Measurements from ENCODE around the gene MTHFD1L.
A peak's percentile ranks its signal among the peaks of the same experiment; 100 is the strongest.

MTHFD1L gene

DNA sequence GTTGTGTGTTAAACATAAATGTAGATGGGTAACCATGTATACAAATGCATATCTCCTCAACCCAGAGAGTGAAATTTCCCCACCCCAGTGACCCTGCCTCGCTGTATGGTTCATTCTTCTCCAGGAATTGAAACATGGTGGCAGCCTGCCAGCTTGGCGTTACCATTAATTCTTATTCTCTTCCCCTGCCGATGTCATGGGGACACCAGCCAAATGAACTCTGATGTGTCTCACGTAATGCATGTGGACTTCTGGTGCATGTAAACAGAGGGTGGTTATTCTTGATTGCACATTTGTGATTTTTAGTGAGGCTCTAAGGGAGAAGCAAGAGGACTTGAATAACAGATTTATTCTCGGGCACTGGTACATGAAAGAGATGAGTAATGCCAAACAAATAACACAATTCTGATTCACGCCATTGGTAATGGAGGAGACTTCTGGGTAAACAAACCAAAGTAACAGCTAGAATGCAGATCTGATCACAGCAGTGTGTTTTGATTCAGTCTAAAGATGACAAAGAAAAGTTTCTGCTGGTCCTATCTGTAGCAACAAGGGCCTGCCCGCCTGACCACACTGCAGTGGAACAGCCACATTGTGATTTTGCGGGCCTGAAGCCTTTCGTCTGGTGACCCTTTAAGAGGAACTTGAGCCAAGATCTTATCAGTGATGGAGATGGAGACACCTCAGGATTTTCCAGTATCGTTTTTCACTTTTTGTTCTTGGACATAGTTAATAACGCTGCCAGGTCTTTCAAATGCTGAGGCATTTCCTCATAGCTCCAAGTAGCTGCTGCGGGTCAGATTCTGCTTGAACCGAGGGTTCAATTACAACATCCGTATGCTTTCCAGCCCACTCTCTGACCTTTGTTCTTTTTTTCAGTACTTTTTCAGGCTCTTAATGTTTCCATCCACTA, 202.4 kb downstream of the MTHFD1L start:
- TF ChIP-seq CTCF (conservative IDR thresholded peaks at IDR 0.05; ENCODE audit: control insufficient read depth, insufficient read depth, low read depth, low read length): no peak
- no peak overlapping the region for H3K4me3 ChIP-seq (ENCODE audit: control insufficient read depth, low read depth, low read length)
- peak; percentile 99 for DNase-seq (ENCODE audit: low read depth)

DNA sequence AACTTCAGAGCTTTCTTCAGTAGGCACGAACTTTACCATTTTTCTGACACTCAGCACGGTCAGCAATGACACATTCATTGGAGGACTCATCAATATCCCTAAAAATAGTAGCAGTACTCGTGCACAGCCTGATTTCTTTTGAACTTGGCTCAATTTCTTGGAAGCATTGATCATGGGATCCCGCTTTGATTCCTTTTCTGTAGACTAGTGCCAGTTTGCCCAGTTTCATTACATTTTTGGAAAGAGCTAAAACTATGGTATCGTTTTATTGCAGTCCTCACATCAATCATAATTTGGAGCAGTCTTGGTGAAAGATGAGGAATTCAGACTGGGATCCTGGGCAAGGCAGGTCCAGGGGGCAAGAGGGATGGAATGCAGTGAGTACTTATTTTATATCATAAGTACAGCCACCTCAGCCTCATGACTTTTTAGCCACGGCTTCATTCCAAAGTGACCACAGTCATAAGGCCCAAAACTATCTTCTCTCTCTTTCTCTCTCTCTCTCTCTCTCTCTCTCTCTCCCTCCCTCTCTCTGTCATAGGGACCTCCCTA, 203.3 kb downstream of the MTHFD1L start:
- no peak overlapping the region for H3K4me3 ChIP-seq (ENCODE audit: control insufficient read depth, low read depth, low read length)
- no peak for TF ChIP-seq CTCF (conservative IDR thresholded peaks at IDR 0.05; ENCODE audit: control insufficient read depth, insufficient read depth, low read depth, low read length)
- peak; percentile 86 for DNase-seq (ENCODE audit: low read depth)

DNA sequence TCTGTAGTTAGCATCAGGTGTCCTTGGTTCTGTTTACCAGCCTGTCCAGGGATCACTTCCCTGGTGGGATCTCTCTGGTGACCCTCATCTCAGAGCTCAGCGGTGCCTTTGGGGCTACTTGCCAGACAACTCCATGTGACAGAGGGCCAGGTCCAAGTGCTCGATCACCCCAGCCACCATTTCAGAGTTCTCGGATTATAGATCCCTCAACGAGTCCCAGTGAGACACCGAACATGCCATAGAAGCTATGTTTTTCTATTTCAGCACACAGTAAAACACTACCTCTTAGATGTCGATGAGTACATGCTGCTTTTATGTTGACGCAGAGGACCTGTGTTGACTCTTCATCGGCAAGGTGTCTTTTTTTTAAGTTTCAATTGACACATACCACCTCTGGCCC, 204.1 kb downstream of the MTHFD1L start:
- no peak for DNase-seq (ENCODE audit: low read depth)
- no peak overlapping the region for H3K4me3 ChIP-seq (ENCODE audit: control insufficient read depth, low read depth, low read length)

GRCh38 chr6:151070631-151071051, 205.1 kb downstream of the MTHFD1L start:
- no peak for TF ChIP-seq CTCF (conservative IDR thresholded peaks at IDR 0.05; ENCODE audit: control insufficient read depth, insufficient read depth, low read depth, low read length)
- DNase-seq (ENCODE audit: low read depth): peak; percentile 53
- peak overlapping the region; percentile 14 for H3K4me3 ChIP-seq (ENCODE audit: control insufficient read depth, low read depth, low read length)

More for the DNA sequence above, 204.1 kb downstream of the MTHFD1L start:
- no peak for TF ChIP-seq CTCF (conservative IDR thresholded peaks at IDR 0.05; ENCODE audit: control insufficient read depth, insufficient read depth, low read depth, low read length)

- TF ChIP-seq CTCF (conservative IDR thresholded peaks at IDR 0.05; ENCODE audit: control insufficient read depth, insufficient read depth, low read depth, low read length): no peak
- peak; percentile 94 for DNase-seq (ENCODE audit: low read depth)
- peak overlapping the region; percentile 14 for H3K4me3 ChIP-seq (ENCODE audit: control insufficient read depth, low read depth, low read length)
Measured at GRCh38 chr6:151071295-151071694, 205.8 kb downstream of the MTHFD1L start.

DNA sequence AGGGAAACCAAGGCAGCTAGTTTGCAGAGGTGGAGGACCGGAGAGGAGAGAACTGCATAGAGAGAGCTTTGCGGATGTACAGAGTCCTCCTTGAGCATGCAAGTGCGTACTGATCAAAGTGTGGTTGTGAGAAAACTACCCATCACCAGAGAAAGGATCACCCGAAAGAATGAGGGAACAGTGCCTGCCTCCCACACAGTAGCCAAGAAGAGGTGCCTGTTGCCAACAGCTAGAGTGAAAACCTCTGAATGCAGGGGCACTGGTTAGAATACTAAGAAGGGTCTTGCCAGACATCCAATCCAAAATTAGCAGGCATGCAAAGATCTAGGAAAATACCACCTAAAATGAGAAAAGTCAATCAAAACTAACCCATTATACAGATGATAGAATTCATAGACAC, 207.6 kb downstream of the MTHFD1L start:
- TF ChIP-seq CTCF (conservative IDR thresholded peaks at IDR 0.05; ENCODE audit: control insufficient read depth, insufficient read depth, low read depth, low read length): no peak
- H3K4me3 ChIP-seq (ENCODE audit: control insufficient read depth, low read depth, low read length): no peak overlapping the region
- DNase-seq (ENCODE audit: low read depth): no peak
